ENCODE results near the gene SLC22A9.
"Not testable (repeated sequence)": the region's sequence is repeated elsewhere in the genome, so short reads cannot be mapped to it uniquely, and the experiment has no call there.

Gene SLC22A9

GRCh38 chr11:63405114-63405513, 35.5 kb downstream of the SLC22A9 start:
- TF ChIP-seq CTCF (IDR thresholded peaks at IDR 0.05; ENCODE audit: control insufficient read depth, extremely low read depth, insufficient read depth), result no peak

GRCh38 chr11:63406458-63406857, 36.9 kb downstream of the SLC22A9 start:
- DNase-seq (ENCODE audit: low read depth), result no peak
- no peak for TF ChIP-seq CTCF (IDR thresholded peaks at IDR 0.05; ENCODE audit: control insufficient read depth, extremely low read depth, insufficient read depth)
- no peak overlapping the region for H3K4me3 ChIP-seq (ENCODE audit: low read depth, low read length)

More at GRCh38 chr11:63405114-63405513, 35.5 kb downstream of the SLC22A9 start:
- H3K4me3 ChIP-seq (ENCODE audit: low read depth, low read length), result no peak overlapping the region
- DNase-seq (ENCODE audit: low read depth), result no peak

GRCh38 chr11:63417174-63417852, 47.7 kb downstream of the SLC22A9 start:
- no peak for DNase-seq (ENCODE audit: low read depth)
- TF ChIP-seq CTCF (IDR thresholded peaks at IDR 0.05; ENCODE audit: control insufficient read depth, extremely low read depth, insufficient read depth), result no peak
- H3K4me3 ChIP-seq (ENCODE audit: low read depth, low read length), result no peak overlapping the region

- no peak overlapping the region for H3K4me3 ChIP-seq (ENCODE audit: low read depth, low read length)
- TF ChIP-seq CTCF (IDR thresholded peaks at IDR 0.05; ENCODE audit: control insufficient read depth, extremely low read depth, insufficient read depth), result no peak
- DNase-seq (ENCODE audit: low read depth), result no peak
Measured at GRCh38 chr11:63427971-63428508, 58.5 kb downstream of the SLC22A9 start.

GRCh38 chr11:63430731-63431130, 61.1 kb downstream of the SLC22A9 start:
- not testable (repeated sequence) for DNase-seq (ENCODE audit: low read depth); H3K4me3 ChIP-seq (ENCODE audit: low read depth, low read length)

GRCh38 chr11:63435351-63435750, 65.8 kb downstream of the SLC22A9 start:
- H3K4me3 ChIP-seq (ENCODE audit: low read depth, low read length); DNase-seq (ENCODE audit: low read depth): not testable (repeated sequence)

GRCh38 chr11:63435831-63436230, 66.2 kb downstream of the SLC22A9 start:
- not testable (repeated sequence) for DNase-seq (ENCODE audit: low read depth); H3K4me3 ChIP-seq (ENCODE audit: low read depth, low read length)

- TF ChIP-seq CTCF (IDR thresholded peaks at IDR 0.05; ENCODE audit: control insufficient read depth, extremely low read depth, insufficient read depth), result no peak
- no peak for DNase-seq (ENCODE audit: low read depth)
- no peak overlapping the region for H3K4me3 ChIP-seq (ENCODE audit: low read depth, low read length)
Measured at GRCh38 chr11:63443714-63444113, 74.1 kb downstream of the SLC22A9 start.

Measured in LNCaP clone FGC (cell line).